Measurements from ENCODE around the gene CCDC80.
A peak's percentile ranks its signal among the peaks of the same experiment; 100 is the strongest.

Gene CCDC80

DNA sequence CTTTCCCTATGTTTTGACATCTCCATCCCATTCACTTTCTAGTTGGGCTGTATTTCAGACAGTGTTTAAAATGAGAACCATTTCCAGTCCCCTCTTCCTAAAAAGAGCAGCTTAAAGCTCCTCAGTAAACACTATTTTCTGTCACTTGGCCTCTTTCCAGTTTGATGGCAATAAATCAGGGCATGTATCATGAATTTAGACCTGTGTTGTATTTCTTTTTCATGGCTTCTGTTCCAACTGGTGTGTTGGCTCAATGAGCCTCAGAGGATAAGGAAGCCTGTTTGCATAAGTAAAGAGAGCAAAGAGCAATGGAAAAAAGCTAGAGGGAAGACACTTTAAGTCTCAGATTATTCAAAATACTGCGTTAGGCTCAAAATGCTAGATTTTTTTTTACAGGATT lies 7.2 kb downstream of the CCDC80 start:
- no peak for DNase-seq (ENCODE audit: low read depth)
- no peak overlapping the region for H3K4me3 ChIP-seq (ENCODE audit: low read length)
- no peak for TF ChIP-seq CTCF (IDR thresholded peaks at IDR 0.05; ENCODE audit: insufficient read depth, low read depth, low read length, missing control alignments)

DNA sequence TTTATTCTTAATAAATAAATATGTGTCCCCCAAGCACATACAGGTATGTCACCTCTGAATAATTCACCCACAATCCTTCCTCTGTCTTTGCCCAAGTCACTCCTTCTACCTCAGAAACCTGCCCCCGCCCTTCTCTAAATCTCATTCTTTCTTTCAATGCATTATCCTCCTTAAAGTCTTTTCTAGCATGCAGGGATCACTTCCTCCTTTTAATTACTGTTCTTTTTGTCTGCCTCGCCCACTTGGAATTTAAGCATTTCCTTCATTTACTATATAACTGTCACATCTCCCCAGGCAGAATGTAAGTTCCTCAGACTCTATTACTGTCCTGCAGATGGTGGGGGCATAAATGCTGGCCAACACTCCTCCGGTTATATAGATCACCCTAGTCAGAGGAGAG lies 7.8 kb downstream of the CCDC80 start:
- H3K4me3 ChIP-seq (ENCODE audit: low read length): no peak overlapping the region
- no peak for TF ChIP-seq CTCF (IDR thresholded peaks at IDR 0.05; ENCODE audit: insufficient read depth, low read depth, low read length, missing control alignments)
- no peak for DNase-seq (ENCODE audit: low read depth)

DNA sequence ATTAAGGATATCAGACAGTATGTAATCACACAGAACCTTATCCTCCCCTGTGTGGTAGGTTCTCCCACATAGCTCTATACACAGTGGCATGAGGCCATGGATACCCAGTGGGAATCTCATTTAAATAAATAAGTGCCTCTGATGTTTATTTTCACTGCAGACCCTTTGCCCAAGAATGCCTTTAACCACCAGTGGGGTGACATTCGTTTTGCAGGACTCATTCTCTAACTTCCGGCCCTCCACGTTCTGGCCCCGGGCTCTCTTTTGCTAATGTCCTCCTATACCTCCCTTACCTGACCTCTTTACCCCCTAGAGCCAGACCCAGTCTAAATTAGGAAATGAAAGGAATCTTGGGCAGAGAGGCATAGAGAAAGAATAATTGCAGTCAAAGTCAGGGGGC lies 8.3 kb downstream of the CCDC80 start:
- TF ChIP-seq CTCF (IDR thresholded peaks at IDR 0.05; ENCODE audit: insufficient read depth, low read depth, low read length, missing control alignments): no peak

GRCh38 chr3:112631257-112631656 lies 9.7 kb downstream of the CCDC80 start:
- no peak for DNase-seq (ENCODE audit: low read depth)
- H3K4me3 ChIP-seq (ENCODE audit: low read length): no peak overlapping the region
- no peak for TF ChIP-seq CTCF (IDR thresholded peaks at IDR 0.05; ENCODE audit: insufficient read depth, low read depth, low read length, missing control alignments)

More for the DNA sequence above, 8.3 kb downstream of the CCDC80 start:
- no peak for DNase-seq (ENCODE audit: low read depth)
- no peak overlapping the region for H3K4me3 ChIP-seq (ENCODE audit: low read length)

DNA sequence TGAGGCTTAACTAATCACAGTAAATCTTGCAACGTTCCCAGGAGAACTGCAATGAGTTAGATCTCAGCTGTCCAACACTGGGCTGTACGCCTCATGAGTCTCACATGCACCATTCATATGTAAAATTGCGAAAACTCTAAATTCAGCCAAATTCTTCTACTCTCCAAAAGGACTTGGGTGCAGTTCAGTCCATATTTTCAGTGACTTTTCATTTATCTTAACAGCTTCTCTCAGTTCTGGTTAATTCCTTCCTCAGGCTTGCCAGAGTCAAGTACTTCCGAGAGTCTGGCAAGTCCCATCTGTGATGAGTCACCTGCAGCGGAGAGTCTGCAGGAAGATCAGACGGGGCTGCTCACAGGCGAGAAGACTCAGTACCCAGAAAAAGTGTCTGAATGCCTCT lies 11.5 kb downstream of the CCDC80 start:
- H3K4me3 ChIP-seq (ENCODE audit: low read length): no peak overlapping the region
- DNase-seq (ENCODE audit: low read depth): peak; percentile 87
- TF ChIP-seq CTCF (IDR thresholded peaks at IDR 0.05; ENCODE audit: insufficient read depth, low read depth, low read length, missing control alignments): no peak

- DNase-seq (ENCODE audit: low read depth): no peak
- no peak overlapping the region for H3K4me3 ChIP-seq (ENCODE audit: low read length)
- no peak for TF ChIP-seq CTCF (IDR thresholded peaks at IDR 0.05; ENCODE audit: insufficient read depth, low read depth, low read length, missing control alignments)
Observed at GRCh38 chr3:112627919-112628466, 12.9 kb downstream of the CCDC80 start.

- no peak for TF ChIP-seq CTCF (IDR thresholded peaks at IDR 0.05; ENCODE audit: insufficient read depth, low read depth, low read length, missing control alignments)
- no peak overlapping the region for H3K4me3 ChIP-seq (ENCODE audit: low read length)
- DNase-seq (ENCODE audit: low read depth): no peak
Observed at GRCh38 chr3:112627419-112627818, 13.5 kb downstream of the CCDC80 start.

All from epithelial cell of esophagus (primary cell).